Measurements from ENCODE around the gene TSSK3.
A peak's percentile ranks its signal among the peaks of the same experiment; 100 is the strongest.

The TSSK3 gene

DNA sequence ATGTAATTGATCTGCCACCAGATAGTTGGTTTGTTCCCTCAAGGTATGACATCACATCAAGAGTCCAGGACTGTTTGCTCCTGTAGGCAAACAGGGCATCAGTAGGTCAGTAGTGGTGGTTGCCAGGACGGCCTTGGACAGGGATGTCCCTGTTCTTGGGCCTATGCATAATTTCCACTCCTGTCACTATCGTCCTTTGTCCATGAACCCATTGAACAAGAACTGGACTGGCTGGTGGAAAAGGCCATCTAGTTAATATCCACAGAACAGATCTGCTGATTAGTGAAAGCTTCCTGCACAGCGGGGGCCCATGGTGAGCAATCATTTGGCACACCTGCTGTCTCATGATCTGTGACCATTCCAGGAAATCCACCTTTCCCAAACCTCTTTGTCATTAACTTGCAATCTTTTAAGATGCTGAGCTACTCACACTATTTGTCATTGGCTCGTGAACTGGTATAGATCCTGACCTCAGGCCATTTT, 44.3 kb downstream of the TSSK3 start:
- Histone ChIP-seq H3F3A (ENCODE audit: control insufficient read depth, insufficient read depth) (no peaks in the 10 kb centered on the region), H3K79me2 (ENCODE audit: control insufficient read depth, low read length) (no peaks in the 10 kb centered on the region), H3K36me3 (ENCODE audit: control insufficient read depth, low read length) (no peaks in the 10 kb centered on the region), H3K27ac (ENCODE audit: low read depth, low read length) (no peak overlapping the region), H3K4me2 (ENCODE audit: low read length) (no peak overlapping the region), H3K9me2 (replicated peaks; ENCODE audit: control insufficient read depth, low read length) (no peaks in the 10 kb centered on the region), H3K4me3 (ENCODE audit: low read length) (no peak overlapping the region), H4K20me1 (ENCODE audit: control insufficient read depth, insufficient read depth, low read depth, low read length) (no peaks in the 10 kb centered on the region), H3K4me1 (ENCODE audit: control insufficient read depth, low read length) (no peaks in the 10 kb centered on the region), H3K27me3 (ENCODE audit: control insufficient read depth, low read length) (peaks cover 3% of the 10 kb centered on the region; the same call in 1 of the 2 replicates), H3K9me3 (ENCODE audit: control insufficient read depth, insufficient read depth, low read length) (no peaks in the 10 kb centered on the region)
- no peak for TF ChIP-seq EZH2phosphoT487 (IDR thresholded peaks at IDR 0.05; ENCODE audit: borderline replicate concordance, low read length)
- TF ChIP-seq, protein P1, sequence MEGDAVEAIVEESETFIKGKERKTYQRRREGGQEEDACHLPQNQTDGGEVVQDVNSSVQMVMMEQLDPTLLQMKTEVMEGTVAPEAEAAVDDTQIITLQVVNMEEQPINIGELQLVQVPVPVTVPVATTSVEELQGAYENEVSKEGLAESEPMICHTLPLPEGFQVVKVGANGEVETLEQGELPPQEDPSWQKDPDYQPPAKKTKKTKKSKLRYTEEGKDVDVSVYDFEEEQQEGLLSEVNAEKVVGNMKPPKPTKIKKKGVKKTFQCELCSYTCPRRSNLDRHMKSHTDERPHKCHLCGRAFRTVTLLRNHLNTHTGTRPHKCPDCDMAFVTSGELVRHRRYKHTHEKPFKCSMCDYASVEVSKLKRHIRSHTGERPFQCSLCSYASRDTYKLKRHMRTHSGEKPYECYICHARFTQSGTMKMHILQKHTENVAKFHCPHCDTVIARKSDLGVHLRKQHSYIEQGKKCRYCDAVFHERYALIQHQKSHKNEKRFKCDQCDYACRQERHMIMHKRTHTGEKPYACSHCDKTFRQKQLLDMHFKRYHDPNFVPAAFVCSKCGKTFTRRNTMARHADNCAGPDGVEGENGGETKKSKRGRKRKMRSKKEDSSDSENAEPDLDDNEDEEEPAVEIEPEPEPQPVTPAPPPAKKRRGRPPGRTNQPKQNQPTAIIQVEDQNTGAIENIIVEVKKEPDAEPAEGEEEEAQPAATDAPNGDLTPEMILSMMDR (IDR thresholded peaks at IDR 0.05; ENCODE audit: low read depth, low read length, poor library complexity, severe bottlenecking): no peak

DNA sequence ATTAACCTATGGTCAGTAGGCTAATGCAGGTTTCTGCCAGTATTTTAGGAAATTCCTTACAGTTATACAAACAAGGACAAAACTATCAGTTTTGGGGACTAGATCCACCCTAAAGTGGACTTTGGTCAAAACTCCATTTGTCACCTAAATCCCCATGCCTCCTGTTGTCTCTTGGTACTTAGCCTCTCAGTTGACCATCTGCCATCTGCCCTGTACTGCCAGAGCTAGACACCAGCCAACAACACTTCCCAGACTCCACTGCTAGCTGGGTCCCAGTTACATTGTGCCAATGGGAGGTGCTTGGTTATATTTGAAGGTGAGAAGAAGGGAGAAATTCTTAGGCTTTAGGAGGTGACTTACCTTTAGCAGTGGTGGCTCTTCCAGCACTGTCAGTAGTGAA, 48.9 kb downstream of the TSSK3 start:
- no peaks in the 10 kb centered on the region for H3K36me3 ChIP-seq (ENCODE audit: control insufficient read depth, low read length)
- H3K4me3 ChIP-seq (ENCODE audit: low read length): no peak overlapping the region
- H3K4me2 ChIP-seq (ENCODE audit: low read length): no peak overlapping the region
- no peaks in the 10 kb centered on the region for H3F3A ChIP-seq (ENCODE audit: control insufficient read depth, insufficient read depth)
- H3K27me3 ChIP-seq (ENCODE audit: control insufficient read depth, low read length): peaks cover 3% of the 10 kb centered on the region; the same call in 1 of the 2 replicates
- no peak overlapping the region for H3K27ac ChIP-seq (ENCODE audit: low read depth, low read length)
- no peaks in the 10 kb centered on the region for H3K9me2 ChIP-seq (replicated peaks; ENCODE audit: control insufficient read depth, low read length)
- H3K4me1 ChIP-seq (ENCODE audit: control insufficient read depth, low read length): peaks cover 4% of the 10 kb centered on the region
- no peaks in the 10 kb centered on the region for H3K79me2 ChIP-seq (ENCODE audit: control insufficient read depth, low read length)
- no peaks in the 10 kb centered on the region for H4K20me1 ChIP-seq (ENCODE audit: control insufficient read depth, insufficient read depth, low read depth, low read length)
- H3K9me3 ChIP-seq (ENCODE audit: control insufficient read depth, insufficient read depth, low read length): no peaks in the 10 kb centered on the region
- TF ChIP-seq, protein P1 (IDR thresholded peaks at IDR 0.05; ENCODE audit: low read depth, low read length, poor library complexity, severe bottlenecking): no peak
- no peak for TF ChIP-seq EZH2phosphoT487 (IDR thresholded peaks at IDR 0.05; ENCODE audit: borderline replicate concordance, low read length)

DNA sequence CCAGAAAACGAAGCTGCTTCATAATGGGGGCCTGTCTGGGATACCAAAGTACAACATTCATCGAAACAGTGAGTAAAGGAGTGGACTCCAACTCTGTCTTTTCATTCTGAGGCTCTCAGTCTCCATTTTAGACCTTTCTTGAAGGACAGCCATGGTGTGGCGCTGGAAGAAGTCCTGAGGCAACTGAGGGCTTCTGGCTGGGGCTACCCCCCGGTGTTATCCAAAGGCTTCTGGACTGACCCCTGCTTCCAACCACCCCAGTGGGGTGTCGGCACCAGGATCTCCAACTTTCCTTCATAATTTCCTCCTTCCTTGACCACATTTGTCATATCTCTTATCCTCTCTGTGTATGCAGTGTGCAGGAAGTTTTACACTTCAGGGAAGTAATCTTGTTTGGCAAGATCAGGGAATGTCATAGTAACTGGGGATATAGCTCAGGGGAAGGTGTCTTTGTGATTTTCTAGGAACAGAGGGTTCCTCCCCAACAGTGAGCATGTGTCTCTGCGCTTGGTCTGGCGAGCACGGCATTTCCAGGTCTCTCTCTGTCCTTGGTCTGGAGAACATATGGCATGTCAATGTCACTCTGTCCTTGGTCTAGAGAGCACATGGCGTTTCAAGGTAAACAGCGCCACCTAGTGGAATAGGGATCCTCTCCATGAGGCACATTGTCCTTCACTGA, 51.3 kb downstream of the TSSK3 start:
- peak overlapping the region; percentile 21; the same call in 1 of the 2 replicates for H3K4me2 ChIP-seq (ENCODE audit: low read length)
- TF ChIP-seq, protein P1 (IDR thresholded peaks at IDR 0.05; ENCODE audit: low read depth, low read length, poor library complexity, severe bottlenecking): peak; percentile 91
- no peak for TF ChIP-seq EZH2phosphoT487 (IDR thresholded peaks at IDR 0.05; ENCODE audit: borderline replicate concordance, low read length)
- H3F3A ChIP-seq (ENCODE audit: control insufficient read depth, insufficient read depth): no peaks in the 10 kb centered on the region
- H3K79me2 ChIP-seq (ENCODE audit: control insufficient read depth, low read length): no peaks in the 10 kb centered on the region
- H3K4me1 ChIP-seq (ENCODE audit: control insufficient read depth, low read length): peaks cover 4% of the 10 kb centered on the region
- H3K9me3 ChIP-seq (ENCODE audit: control insufficient read depth, insufficient read depth, low read length): no peaks in the 10 kb centered on the region
- H3K27ac ChIP-seq (ENCODE audit: low read depth, low read length): no peak overlapping the region
- no peaks in the 10 kb centered on the region for H3K9me2 ChIP-seq (replicated peaks; ENCODE audit: control insufficient read depth, low read length)
- no peaks in the 10 kb centered on the region for H3K36me3 ChIP-seq (ENCODE audit: control insufficient read depth, low read length)
- no peak overlapping the region for H3K4me3 ChIP-seq (ENCODE audit: low read length)
- H4K20me1 ChIP-seq (ENCODE audit: control insufficient read depth, insufficient read depth, low read depth, low read length): no peaks in the 10 kb centered on the region
- peaks cover 6% of the 10 kb centered on the region; the same call in 1 of the 2 replicates for H3K27me3 ChIP-seq (ENCODE audit: control insufficient read depth, low read length)

Data from DOHH2 (cell line).